Right lobe of liver (tissue), 6 donors: ENCODE data around the gene DOK5. TPM values are rescaled to one million over a fixed set of nuclear protein-coding genes. Genes with fewer than 3 reads are reported as not detected.

Experiments used
- ATAC-seq, 4 donors: fragments of 200-7000 bp; cut with Tn5 transposase; one replicate each; pipeline ENCODE4 v1.9.1; 2020; ENCODE audit warnings: mild to moderate bottlenecking in 4 of 4, moderate library complexity in 4 of 4
- DNase-seq, 3 donors: peaks; one replicate each; pipeline ENCODE4 v3.0.0-alpha.2; 2020
- H3K27ac ChIP-seq, 3 donors: fragments of 200-600 bp; one replicate each; pipeline ENCODE4 v1.8.0; 2022
- H3K27me3 ChIP-seq, 2 donors: fragments of 200-600 bp; one replicate each; pipeline ENCODE4 v1.8.0; 2022
- H3K36me3 ChIP-seq, 4 donors: fragments of 200-600 bp; sonication (generic) in 1 of 4; one replicate each; pipeline versions ENCODE4 v1.5.1 to v1.8.0; 2017 to 2022; ENCODE audit warnings: control low read depth in 1 of 4
- H3K4me1 ChIP-seq, 4 donors: fragments of 200-600 bp; sonication (generic) in 1 of 4; one replicate each; pipeline versions ENCODE4 v1.5.1 to v1.8.0; 2017 to 2022; ENCODE audit warnings: control low read depth in 1 of 4
- H3K4me3 ChIP-seq, 3 donors: fragments of 200-600 bp; one replicate each; pipeline ENCODE4 v1.8.0; 2022
- H3K9me3 ChIP-seq, 4 donors: fragments of 200-600 bp; sonication (generic) in 1 of 4; one replicate each; pipeline versions ENCODE4 v1.5.1 to v1.8.0; 2017 to 2022; ENCODE audit warnings: control low read depth in 1 of 4
- POLR2A ChIP-seq: fragments of 450-650 bp; IDR thresholded peaks from one replicate; pipeline ENCODE4 v1.6.1; 2017; ENCODE audit warnings: antibody characterized with exemption, mild to moderate bottlenecking
- WGBS: methylation state at CpG from one replicate; pipeline ENCODE4 v1.1.6; 2018; ENCODE audit warnings: low coverage, low lambda C conversion rate; ENCODE audit not compliant: insufficient coverage; ENCODE audit errors: missing lambda C conversion rate; 5-methylcytosine and 5-hydroxymethylcytosine counted together
- intact Hi-C, 2 donors: fragments of 100-400 bp; cut with DNase I; formaldehyde crosslinking; loops; one replicate each; pipeline versions ENCODE4 v1.11.2 to v1.14.1; 2022
- total RNA-seq, 6 experiments: library from RNA; depleted of rRNA in 2 of 6; stranded (reverse); fragments of >200 nt in 2 of 6; fragmentation: NEBNext Ultra II Directional in 3 of 6; extraction: Animal tissue kit (Norgen Biotek cat#: 25700) in 3 of 6; gene quantifications; one replicate each; pipeline versions ENCODE4 v1.1.0 to v1.2.4, GENCODE V29; 2016 to 2023
- TF ChIP-seq, protein P1 (sequence below), 4 donors: fragments of 200-600 bp in 3 of 4; fragments of 450-650 bp in 1 of 4; IDR thresholded peaks; one replicate each; pipeline versions ENCODE4 v1.5.1 to v1.8.0; 2016 to 2022; ENCODE audit warnings: antibody characterized with exemption in 4 of 4, mild to moderate bottlenecking in 2 of 4
- donor health status: DM: no; HTN: yes; CAD: no.
- donor health status: DM: no; HTN: no; CAD: no.
- donor health status: DM: no; HTN: no; CAD: no.
- donor health status: DM: no; HTN: yes; CAD: no.
- donor health status: DM: no; HTN: yes; CAD: no.

The DOK5 gene
- total RNA-seq, 6 experiments from 2014 or later, result 0.43 to 0.69 TPM; not detected in 4

DNA sequence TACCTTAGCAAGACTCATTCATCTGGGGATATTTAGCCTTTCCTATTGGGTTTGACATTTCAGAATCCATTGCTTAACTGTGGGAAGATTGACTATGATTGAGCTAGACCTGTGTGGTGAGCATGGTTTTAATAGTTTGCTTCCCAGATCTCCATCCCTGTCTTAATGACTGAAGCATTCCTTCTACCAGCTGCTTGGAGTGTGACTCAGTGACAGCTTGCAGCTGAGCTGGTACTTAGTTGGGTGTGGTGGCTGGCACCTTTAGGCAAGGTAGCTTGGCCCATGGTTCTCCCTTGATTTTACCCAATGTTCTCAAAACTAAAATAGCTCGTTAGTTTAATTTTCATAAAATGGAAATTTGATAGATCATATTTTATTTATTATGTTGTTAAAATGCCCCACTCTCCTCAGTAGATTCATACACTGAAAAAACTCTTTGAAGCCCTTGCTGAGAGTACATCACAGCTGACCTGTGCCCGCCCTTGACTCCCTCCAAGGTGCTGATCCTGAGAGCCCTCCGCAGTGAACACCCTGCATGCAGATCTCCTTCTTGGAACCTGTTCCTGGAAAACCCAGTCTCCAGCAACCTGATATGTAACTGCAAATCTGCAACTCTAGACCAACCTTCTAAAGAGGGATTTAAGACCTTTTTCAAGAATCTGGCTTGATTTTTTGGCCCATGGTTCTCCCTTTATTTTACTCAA, 19.1 kb downstream of the DOK5 start:
- H3K9me3 ChIP-seq, result no peaks in the 10 kb centered on the region
- no peak for ATAC-seq

DNA sequence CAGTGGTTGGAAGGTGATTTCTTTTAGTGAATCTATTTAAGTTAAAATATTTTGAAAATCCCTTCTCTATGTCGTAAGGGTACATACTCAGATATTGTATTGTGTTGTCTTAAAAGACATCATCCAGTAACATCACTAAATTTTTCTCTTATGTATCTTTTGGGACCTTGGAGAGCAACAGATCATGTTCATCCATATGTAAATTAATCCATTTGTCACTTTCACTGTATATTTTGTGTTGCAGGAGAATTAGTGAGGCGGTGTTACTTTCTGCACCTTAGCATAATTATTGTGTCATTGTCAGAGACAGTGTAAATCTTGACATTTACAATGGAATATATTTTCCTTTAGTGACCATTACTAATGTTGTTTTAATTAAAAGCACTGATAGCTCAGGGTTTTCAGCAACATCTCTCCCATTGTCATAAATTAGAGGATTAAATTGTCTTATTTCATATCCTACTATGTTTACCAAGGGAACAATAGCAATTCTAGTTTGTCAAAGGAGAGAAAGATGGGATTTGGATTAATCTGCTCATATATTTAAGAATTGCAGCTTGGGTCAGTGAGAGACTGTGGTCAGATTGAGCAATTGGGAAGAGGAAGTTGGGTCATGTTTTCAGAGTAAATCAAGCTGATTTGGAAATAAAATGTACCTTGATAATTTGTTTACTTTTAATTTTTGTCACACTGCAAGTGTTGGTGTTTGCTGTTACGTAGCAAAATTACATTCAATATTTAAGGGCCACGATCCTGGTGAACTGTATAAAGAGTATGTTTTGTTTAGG, 22.7 kb downstream of the DOK5 start:
- DNase-seq (no peak), ATAC-seq (no peak)
- WGBS, result 47% methylated on average over 4 of the region's 4 CpGs
- intact Hi-C loops, result no loop called here
- Histone ChIP-seq H3K36me3 (no peaks in the 10 kb centered on the region), H3K4me3 (no peak overlapping the region), H3K9me3 (no peaks in the 10 kb centered on the region), H3K4me1 (no peaks in the 10 kb centered on the region), H3K27me3 (no peaks in the 10 kb centered on the region), H3K27ac (no peak overlapping the region)
- TF ChIP-seq, protein P1, sequence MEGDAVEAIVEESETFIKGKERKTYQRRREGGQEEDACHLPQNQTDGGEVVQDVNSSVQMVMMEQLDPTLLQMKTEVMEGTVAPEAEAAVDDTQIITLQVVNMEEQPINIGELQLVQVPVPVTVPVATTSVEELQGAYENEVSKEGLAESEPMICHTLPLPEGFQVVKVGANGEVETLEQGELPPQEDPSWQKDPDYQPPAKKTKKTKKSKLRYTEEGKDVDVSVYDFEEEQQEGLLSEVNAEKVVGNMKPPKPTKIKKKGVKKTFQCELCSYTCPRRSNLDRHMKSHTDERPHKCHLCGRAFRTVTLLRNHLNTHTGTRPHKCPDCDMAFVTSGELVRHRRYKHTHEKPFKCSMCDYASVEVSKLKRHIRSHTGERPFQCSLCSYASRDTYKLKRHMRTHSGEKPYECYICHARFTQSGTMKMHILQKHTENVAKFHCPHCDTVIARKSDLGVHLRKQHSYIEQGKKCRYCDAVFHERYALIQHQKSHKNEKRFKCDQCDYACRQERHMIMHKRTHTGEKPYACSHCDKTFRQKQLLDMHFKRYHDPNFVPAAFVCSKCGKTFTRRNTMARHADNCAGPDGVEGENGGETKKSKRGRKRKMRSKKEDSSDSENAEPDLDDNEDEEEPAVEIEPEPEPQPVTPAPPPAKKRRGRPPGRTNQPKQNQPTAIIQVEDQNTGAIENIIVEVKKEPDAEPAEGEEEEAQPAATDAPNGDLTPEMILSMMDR (IDR thresholded peaks at IDR 0.05), result no peak
- no peak for TF ChIP-seq POLR2A

More for the DNA sequence above, 19.1 kb downstream of the DOK5 start:
- Histone ChIP-seq H3K4me3 (no peak overlapping the region), H3K27ac (no peak overlapping the region), H3K36me3 (no peaks in the 10 kb centered on the region), H3K27me3 (no peaks in the 10 kb centered on the region), H3K4me1 (no peaks in the 10 kb centered on the region)
- intact Hi-C loops, result no loop called here
- TF ChIP-seq, protein P1 (IDR thresholded peaks at IDR 0.05), result no peak
- TF ChIP-seq POLR2A, result no peak
- 41% methylated on average over 3 of the region's 3 CpGs for WGBS
- no peak for DNase-seq

DNA sequence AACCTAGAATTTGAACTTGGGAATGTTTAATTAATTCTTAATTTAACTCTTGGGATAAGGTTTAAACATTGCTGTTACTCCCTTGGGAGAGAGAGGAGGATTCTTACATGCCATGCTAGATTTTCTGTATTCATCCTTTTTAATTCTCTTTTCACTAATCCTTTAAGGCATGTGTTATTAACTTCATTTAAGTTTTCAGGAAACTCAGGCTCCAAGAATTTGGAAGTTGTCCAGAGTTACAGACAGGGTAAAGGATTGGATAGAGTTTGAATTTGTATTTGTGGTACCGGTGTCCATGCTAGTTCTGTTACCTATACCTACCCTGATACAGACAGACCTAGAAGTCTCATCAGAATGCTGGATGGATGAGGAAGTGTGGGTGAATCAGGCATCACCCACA, 23.7 kb downstream of the DOK5 start:
- H3K27me3 ChIP-seq, result no peaks in the 10 kb centered on the region
- no peak overlapping the region for H3K4me3 ChIP-seq
- H3K27ac ChIP-seq, result no peak overlapping the region
- no peak for ATAC-seq
- intact Hi-C loops, result no loop called here
- H3K9me3 ChIP-seq, result no peaks in the 10 kb centered on the region
- no peaks in the 10 kb centered on the region for H3K36me3 ChIP-seq
- no peaks in the 10 kb centered on the region for H3K4me1 ChIP-seq
- 77% methylated on average over 1 of the region's 1 CpG for WGBS
- DNase-seq, result no peak
- TF ChIP-seq, protein P1 (IDR thresholded peaks at IDR 0.05), result no peak
- no peak for TF ChIP-seq POLR2A

DNA sequence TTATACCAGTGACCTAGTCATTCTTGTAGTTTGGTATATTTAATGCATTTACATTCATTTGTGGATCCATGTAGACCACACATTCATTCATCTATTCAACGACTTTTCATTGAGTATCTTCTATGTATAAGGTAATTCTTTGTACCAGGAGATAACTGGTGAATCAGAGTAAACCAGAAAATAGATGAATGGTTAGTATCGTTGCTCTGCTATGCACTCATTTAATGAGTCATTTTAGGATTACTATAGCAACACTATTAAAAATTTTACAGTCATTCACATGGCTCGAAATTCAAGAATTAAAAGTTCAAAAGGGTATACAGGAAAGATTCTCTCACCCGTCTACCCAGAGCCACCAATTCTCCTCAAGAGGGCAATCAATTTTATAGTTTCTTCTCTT, 26.8 kb downstream of the DOK5 start:
- TF ChIP-seq, protein P1 (IDR thresholded peaks at IDR 0.05), result no peak
- TF ChIP-seq POLR2A, result no peak
- Histone ChIP-seq H3K27me3 (no peaks in the 10 kb centered on the region), H3K9me3 (no peaks in the 10 kb centered on the region), H3K36me3 (no peaks in the 10 kb centered on the region), H3K4me3 (no peak overlapping the region), H3K27ac (no peak overlapping the region), H3K4me1 (no peaks in the 10 kb centered on the region)
- no peak for DNase-seq
- intact Hi-C loops, result no loop called here
- no peak for ATAC-seq
- 59% methylated on average over 4 of the region's 4 CpGs for WGBS
